H9 (cell line): ENCODE results near the gene PLEKHG2. TPM values are rescaled to one million over a fixed set of nuclear protein-coding genes. Genes with fewer than 3 reads are reported as not detected.

ENCODE experiments used
- DNase-seq: peaks from one replicate; pipeline ENCODE4 v3.0.0-alpha.2; 2017
- H2AFZ ChIP-seq: one replicate; pipeline ENCODE4 v1.6.1; 2013; ENCODE audit warnings: mild to moderate bottlenecking, low read length, control low read depth, moderate library complexity
- H2AK5ac ChIP-seq: 2 replicates; pipeline ENCODE4 v1.6.1; 2013; ENCODE audit warnings: low read length, control low read depth, mixed read lengths; ENCODE audit not compliant: insufficient read length
- H2BK120ac ChIP-seq: one replicate; pipeline ENCODE4 v1.6.1; 2013; ENCODE audit warnings: low read depth, mild to moderate bottlenecking, low read length, control low read depth, inconsistent platforms; ENCODE audit not compliant: poor library complexity, severe bottlenecking
- H2BK12ac ChIP-seq: 2 replicates; pipeline ENCODE4 v1.6.1; 2013; ENCODE audit warnings: low read length, control low read depth, mixed read lengths, low read depth; ENCODE audit not compliant: insufficient read length
- H2BK15ac ChIP-seq: 2 replicates; pipeline ENCODE4 v1.6.1; 2013; ENCODE audit warnings: low read depth, low read length, control low read depth
- H2BK20ac ChIP-seq: one replicate; pipeline ENCODE4 v1.6.1; 2013; ENCODE audit warnings: low read depth, mild to moderate bottlenecking, low read length, control low read depth, inconsistent platforms; ENCODE audit not compliant: poor library complexity, severe bottlenecking
- H2BK5ac ChIP-seq: 2 replicates; pipeline ENCODE4 v1.6.1; 2013; ENCODE audit warnings: low read length, control low read depth, mixed read lengths; ENCODE audit not compliant: insufficient read length
- H3K14ac ChIP-seq: 2 replicates; pipeline ENCODE4 v1.6.1; 2013; ENCODE audit warnings: low read length, control low read depth; ENCODE audit not compliant: insufficient read depth
- H3K18ac ChIP-seq: 2 replicates; pipeline ENCODE4 v1.6.1; 2013; ENCODE audit warnings: low read depth, mild to moderate bottlenecking, mixed read lengths, low read length, control low read depth; ENCODE audit not compliant: insufficient read length
- H3K23ac ChIP-seq: 2 replicates; pipeline ENCODE4 v1.6.1; 2013; ENCODE audit warnings: low read length, control low read depth, mixed read lengths, low read depth; ENCODE audit not compliant: insufficient read length
- H3K23me2 ChIP-seq: 2 replicates; pipeline ENCODE4 v1.6.1; 2013; ENCODE audit warnings: low read depth, mild to moderate bottlenecking, mixed read lengths, low read length, control low read depth; ENCODE audit not compliant: insufficient read length, poor library complexity, severe bottlenecking
- H3K27ac ChIP-seq: 2 replicates; pipeline ENCODE4 v1.5.1; 2013; ENCODE audit warnings: low read length, control low read depth, mixed read lengths, low read depth; ENCODE audit not compliant: insufficient read length
- H3K27me3 ChIP-seq: 2 replicates; pipeline ENCODE4 v1.6.1; 2013; ENCODE audit warnings: low read length, control low read depth, inconsistent platforms; ENCODE audit not compliant: insufficient read depth
- H3K4ac ChIP-seq: 2 replicates; pipeline ENCODE4 v1.6.1; 2013; ENCODE audit warnings: low read depth, mild to moderate bottlenecking, control low read depth, inconsistent platforms, low read length, moderate library complexity
- H3K4me1 ChIP-seq: 2 replicates; pipeline ENCODE4 v1.6.1; 2013; ENCODE audit warnings: low read length, control low read depth, inconsistent platforms; ENCODE audit not compliant: insufficient read depth
- H3K4me2 ChIP-seq: 2 replicates; pipeline ENCODE4 v1.6.1; 2013; ENCODE audit warnings: low read length, control low read depth, mixed read lengths; ENCODE audit not compliant: insufficient read length, insufficient read depth
- H3K56ac ChIP-seq: 2 replicates; pipeline ENCODE4 v1.6.1; 2013; ENCODE audit warnings: low read depth, mild to moderate bottlenecking, mixed read lengths, low read length, control low read depth; ENCODE audit not compliant: insufficient read length
- H3K79me1 ChIP-seq: 2 replicates; pipeline ENCODE4 v1.6.1; 2013; ENCODE audit warnings: low read depth, mild to moderate bottlenecking, moderate library complexity, low read length, control low read depth, inconsistent platforms; ENCODE audit not compliant: insufficient read depth, poor library complexity, severe bottlenecking
- H3K79me2 ChIP-seq: 2 replicates; pipeline ENCODE4 v1.6.1; 2013; ENCODE audit warnings: low read length, control low read depth, inconsistent platforms; ENCODE audit not compliant: insufficient read depth
- H3K9ac ChIP-seq: 2 replicates; pipeline ENCODE4 v1.6.1; 2013; ENCODE audit warnings: low read length, control low read depth, mixed read lengths; ENCODE audit not compliant: insufficient read length; ENCODE audit errors: extremely low read depth
- H3K9me3 ChIP-seq: one replicate; pipeline ENCODE4 v1.6.1; 2013; ENCODE audit warnings: low read depth, low read length, inconsistent platforms; ENCODE audit not compliant: control insufficient read depth
- H3T11ph ChIP-seq: one replicate; pipeline ENCODE4 v1.6.1; 2013; ENCODE audit warnings: mild to moderate bottlenecking, low read length, control low read depth, inconsistent platforms
- H4K20me1 ChIP-seq: one replicate; pipeline ENCODE4 v1.6.1; 2013; ENCODE audit not compliant: control insufficient read depth, insufficient read length, insufficient read depth
- H4K5ac ChIP-seq: 2 replicates; pipeline ENCODE4 v1.6.1; 2013; ENCODE audit warnings: low read depth, mild to moderate bottlenecking, mixed read lengths, low read length, control low read depth; ENCODE audit not compliant: insufficient read length
- H4K8ac ChIP-seq: replicated peaks from 2 replicates; pipeline ENCODE4 v1.6.1; 2013; ENCODE audit warnings: low read length, control low read depth, mixed read lengths, low read depth; ENCODE audit not compliant: insufficient read length
- H4K91ac ChIP-seq: 2 replicates; pipeline ENCODE4 v1.6.1; 2013; ENCODE audit warnings: low read depth, mild to moderate bottlenecking, moderate library complexity, mixed read lengths, low read length, control low read depth; ENCODE audit not compliant: insufficient read length
- H3K27ac Mint-ChIP-seq, 3 experiments: 2 replicates in 2 of 3; 3 replicates in 1 of 3; pipeline ENCODE4 v1.8.0; 2020 to 2021; ENCODE audit warnings: mixed read lengths in 3 of 3, mild to moderate bottlenecking in 1 of 3, moderate library complexity in 1 of 3
- H3K27me3 Mint-ChIP-seq: 2 replicates; pipeline ENCODE4 v1.8.0; 2021; ENCODE audit warnings: low read depth, mild to moderate bottlenecking, moderate library complexity, mixed read lengths
- H3K36me3 Mint-ChIP-seq, 3 experiments: 2 replicates in 2 of 3; 3 replicates in 1 of 3; pipeline ENCODE4 v1.8.0; 2020 to 2021; ENCODE audit warnings: low read depth in 3 of 3, mixed read lengths in 3 of 3; ENCODE audit not compliant: insufficient read depth in 1 of 3
- H3K4me1 Mint-ChIP-seq, 2 experiments: 2 replicates each; pipeline ENCODE4 v1.8.0; 2020; ENCODE audit warnings: mixed read lengths in 2 of 2
- H3K4me3 Mint-ChIP-seq, 2 experiments: 2 replicates in 1 of 2; 3 replicates in 1 of 2; pipeline ENCODE4 v1.8.0; 2020 to 2021; ENCODE audit warnings: mild to moderate bottlenecking in 2 of 2, mixed read lengths in 2 of 2, moderate library complexity in 1 of 2
- H3K9me3 Mint-ChIP-seq, 2 experiments: 2 replicates in 1 of 2; 3 replicates in 1 of 2; pipeline ENCODE4 v1.8.0; 2020; ENCODE audit warnings: mild to moderate bottlenecking in 2 of 2, mixed read lengths in 2 of 2, moderate library complexity in 1 of 2
- WGBS: extraction: QIAGEN DNeasy Blood & Tissue Kit; methylation state at CpG from one replicate; pipeline ENCODE4 v1.1.7; 2013; ENCODE audit warnings: missing lambda C conversion rate, low lambda C conversion rate, mixed read lengths; ENCODE audit not compliant: insufficient read length; ENCODE audit errors: extremely low coverage; 5-methylcytosine and 5-hydroxymethylcytosine counted together
- total RNA-seq: library from RNA; stranded (reverse); gene quantifications from 2 replicates; pipeline ENCODE4 v1.2.1, GENCODE V29; 2021
- TF ChIP-seq, protein P1 (sequence below): fragments of 200-600 bp; sonication (generic); conservative IDR thresholded peaks from 3 replicates; pipeline ENCODE4 v1.8.0; 2021; ENCODE audit warnings: antibody characterized with exemption, mild to moderate bottlenecking

The PLEKHG2 gene
- total RNA-seq, 1 experiment from 2014 or later, result 167 TPM

DNA sequence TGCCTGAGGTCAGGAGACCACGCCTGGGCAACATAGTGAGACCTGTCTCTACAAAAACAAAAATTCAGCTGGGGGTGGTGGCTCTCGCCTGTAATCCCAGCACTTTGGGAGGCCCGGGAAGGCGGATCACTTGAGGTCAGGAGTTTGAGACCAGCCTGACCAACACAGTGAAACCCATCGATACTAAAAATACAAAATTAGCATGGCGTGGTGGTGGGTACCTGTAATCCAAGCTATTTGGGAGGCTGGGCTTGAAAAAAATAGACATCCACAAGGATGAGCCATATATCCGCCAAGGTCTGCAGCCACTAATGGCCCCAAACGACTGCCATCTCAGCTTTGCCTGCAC lies 20.2 kb downstream of the PLEKHG2 start:
- H3K4me1 ChIP-seq, result peaks cover 4% of the 10 kb centered on the region; the same call in 1 of the 2 replicates
- H3K23me2 ChIP-seq, result peaks cover 10% of the 10 kb centered on the region
- H3K23ac ChIP-seq, result no peak overlapping the region

More for the DNA sequence above, 20.2 kb downstream of the PLEKHG2 start:
- Histone ChIP-seq H3K79me1 (peaks cover 9% of the 10 kb centered on the region), H3K79me2 (peaks cover 6% of the 10 kb centered on the region; the same call in 1 of the 2 replicates), H3K14ac (no peak overlapping the region), H2BK20ac (no peak overlapping the region), H3T11ph (no peak overlapping the region), H4K5ac (no peak overlapping the region), H3K56ac (no peak overlapping the region), H4K20me1 (no peaks in the 10 kb centered on the region), H3K18ac (no peak overlapping the region), H3K27me3 (no peaks in the 10 kb centered on the region), H3K9me3 (no peaks in the 10 kb centered on the region), H3K27ac (no peak overlapping the region), H2BK120ac (no peak overlapping the region), H2BK5ac (no peak overlapping the region), H2AFZ (no peak overlapping the region), H2BK15ac (no peak overlapping the region), H3K9ac (no peak overlapping the region), H2AK5ac (no peak overlapping the region), H4K8ac (no peak overlapping the region), H3K4me2 (no peak overlapping the region), H3K4ac (no peak overlapping the region), H2BK12ac (no peak overlapping the region), H4K91ac (no peak overlapping the region)
- Mint-ChIP-seq H3K36me3 (peaks cover 32 to 40% (median 37%) of the 10 kb centered on the region in 3 experiments), H3K27me3 (peaks cover 4% of the 10 kb centered on the region), H3K27ac (peak overlapping the region; percentile 48 to 92 (median 68); a peak in 4 of 7 replicates), H3K4me1 (peaks cover 43 to 53% of the 10 kb centered on the region in 2 experiments), H3K4me3 (peak overlapping the region; percentile 51 to 100; a peak in 1 of 5 replicates), H3K9me3 (peaks cover 0 to 7% of the 10 kb centered on the region in 2 experiments; a peak in 2 of 5 replicates)
- DNase-seq, result no peak
- TF ChIP-seq, protein P1, sequence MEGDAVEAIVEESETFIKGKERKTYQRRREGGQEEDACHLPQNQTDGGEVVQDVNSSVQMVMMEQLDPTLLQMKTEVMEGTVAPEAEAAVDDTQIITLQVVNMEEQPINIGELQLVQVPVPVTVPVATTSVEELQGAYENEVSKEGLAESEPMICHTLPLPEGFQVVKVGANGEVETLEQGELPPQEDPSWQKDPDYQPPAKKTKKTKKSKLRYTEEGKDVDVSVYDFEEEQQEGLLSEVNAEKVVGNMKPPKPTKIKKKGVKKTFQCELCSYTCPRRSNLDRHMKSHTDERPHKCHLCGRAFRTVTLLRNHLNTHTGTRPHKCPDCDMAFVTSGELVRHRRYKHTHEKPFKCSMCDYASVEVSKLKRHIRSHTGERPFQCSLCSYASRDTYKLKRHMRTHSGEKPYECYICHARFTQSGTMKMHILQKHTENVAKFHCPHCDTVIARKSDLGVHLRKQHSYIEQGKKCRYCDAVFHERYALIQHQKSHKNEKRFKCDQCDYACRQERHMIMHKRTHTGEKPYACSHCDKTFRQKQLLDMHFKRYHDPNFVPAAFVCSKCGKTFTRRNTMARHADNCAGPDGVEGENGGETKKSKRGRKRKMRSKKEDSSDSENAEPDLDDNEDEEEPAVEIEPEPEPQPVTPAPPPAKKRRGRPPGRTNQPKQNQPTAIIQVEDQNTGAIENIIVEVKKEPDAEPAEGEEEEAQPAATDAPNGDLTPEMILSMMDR, result no peak
- WGBS, result no CpG with 5 or more reads among the region's 8 CpGs
